Hematopoietic multipotent progenitor cell treated with erythropoietin and hydrocortisone succinate and interleukin-3 and kit ligand, for 4 days (in vitro differentiated cells): ENCODE data around the gene CDH13.
A peak's percentile ranks its signal among the peaks of the same experiment; 100 is the strongest.

Experiments
- DNase-seq: peaks from one replicate; pipeline ENCODE4 v3.0.0-alpha.2; 2015

The CDH13 gene

GRCh38 chr16:83010776-83011720 is 384.3 kb downstream of the CDH13 start:
- no peak for DNase-seq

- no peak for DNase-seq
Observed at GRCh38 chr16:83011939-83012338, 385.2 kb downstream of the CDH13 start.

GRCh38 chr16:83013071-83013470 is 386.3 kb downstream of the CDH13 start:
- no peak for DNase-seq

- DNase-seq = no peak
Observed at GRCh38 chr16:83019963-83020362, 393.2 kb downstream of the CDH13 start.

DNA sequence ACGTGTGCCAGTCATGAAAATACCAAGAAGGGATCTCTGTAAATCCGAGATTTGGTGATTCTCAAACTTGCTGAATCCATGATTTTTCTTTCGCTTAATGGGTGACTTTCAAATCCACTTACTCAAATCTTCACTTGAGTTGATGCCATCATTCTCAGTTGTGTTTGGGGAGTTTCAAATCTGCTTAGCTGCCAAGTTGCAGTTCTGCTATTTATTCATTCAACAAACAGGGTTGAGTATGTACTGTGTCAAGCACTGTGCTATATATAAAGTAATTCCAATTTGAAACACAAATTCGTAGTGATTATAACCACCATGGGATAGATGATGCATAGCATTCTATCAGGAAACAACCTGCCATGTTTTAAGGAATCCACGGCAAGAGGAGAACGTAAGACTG is 394.3 kb downstream of the CDH13 start:
- no peak for DNase-seq

GRCh38 chr16:83021746-83022145 is 395.0 kb downstream of the CDH13 start:
- DNase-seq = no peak

GRCh38 chr16:83023011-83023410 is 396.2 kb downstream of the CDH13 start:
- DNase-seq = no peak

GRCh38 chr16:83023640-83024039 is 396.9 kb downstream of the CDH13 start:
- no peak for DNase-seq

- no peak for DNase-seq
Observed at GRCh38 chr16:83027973-83028372, 401.2 kb downstream of the CDH13 start.

- DNase-seq = no peak
Observed at GRCh38 chr16:83029467-83029866, 402.7 kb downstream of the CDH13 start.

DNA sequence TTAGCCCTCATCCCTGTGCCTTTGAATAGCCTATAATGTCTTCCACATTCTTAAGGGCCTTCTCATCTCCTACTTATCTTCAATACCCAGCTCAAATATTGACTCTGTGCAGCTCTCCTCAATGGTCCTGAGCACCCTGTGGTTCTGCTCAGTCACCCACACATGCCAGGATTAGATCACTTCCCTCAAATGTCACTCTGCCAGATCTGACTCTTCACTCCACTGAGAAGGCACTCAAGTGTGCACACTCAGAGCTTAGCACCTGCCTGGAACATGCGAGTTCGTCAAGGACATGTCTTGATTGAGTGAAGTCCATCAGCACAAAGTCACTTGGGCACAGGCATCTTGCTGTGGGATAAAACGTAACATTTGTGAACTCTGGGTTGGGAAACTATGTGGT is 404.8 kb downstream of the CDH13 start:
- no peak for DNase-seq

GRCh38 chr16:83037102-83037501 is 410.3 kb downstream of the CDH13 start:
- DNase-seq = no peak

DNA sequence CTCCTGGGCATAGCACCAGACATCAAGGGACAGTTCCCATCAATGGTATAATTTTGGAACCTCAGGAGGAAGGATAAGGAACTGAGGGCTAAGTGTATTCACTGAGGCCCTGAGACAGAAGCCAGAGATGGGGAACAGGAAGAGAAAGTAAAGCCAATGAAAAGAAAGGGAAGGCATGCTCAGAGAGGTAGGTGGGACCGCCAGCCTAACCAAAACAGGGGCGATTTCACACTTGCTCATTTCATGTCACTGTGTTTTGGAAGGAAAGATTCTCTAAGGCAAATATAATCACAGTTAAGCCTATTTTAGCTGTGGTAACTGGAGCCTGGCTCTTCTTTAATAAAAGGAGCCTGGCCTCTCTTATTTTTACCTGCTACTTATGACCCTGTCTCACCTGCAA is 411.1 kb downstream of the CDH13 start:
- no peak for DNase-seq

GRCh38 chr16:83040174-83040573 is 413.4 kb downstream of the CDH13 start:
- no peak for DNase-seq

GRCh38 chr16:83044589-83044988 is 417.8 kb downstream of the CDH13 start:
- DNase-seq = no peak

- no peak for DNase-seq
Observed at GRCh38 chr16:83045790-83046189, 419.0 kb downstream of the CDH13 start.

DNA sequence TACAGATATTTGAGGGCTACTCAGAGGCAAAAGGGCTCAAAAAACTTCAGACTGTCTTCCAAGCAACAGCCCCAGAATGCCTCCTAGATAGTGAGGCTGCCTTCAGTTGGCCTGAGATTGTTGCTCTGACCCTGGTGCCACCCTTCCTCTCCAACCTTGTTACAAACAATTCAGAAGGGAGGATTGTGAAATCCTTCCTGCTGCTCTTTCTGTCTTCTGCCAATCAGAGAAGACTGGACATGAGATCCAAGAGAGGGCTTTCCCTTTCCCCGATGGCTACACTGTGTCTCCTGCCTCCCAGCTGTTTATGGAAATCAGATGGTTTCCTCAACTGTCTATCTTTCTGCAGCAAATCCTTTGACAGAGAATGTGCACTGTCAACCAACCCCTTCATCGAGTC is 419.9 kb downstream of the CDH13 start:
- DNase-seq = no peak

- DNase-seq = no peak
Observed at GRCh38 chr16:83051451-83051850, 424.7 kb downstream of the CDH13 start.

DNA sequence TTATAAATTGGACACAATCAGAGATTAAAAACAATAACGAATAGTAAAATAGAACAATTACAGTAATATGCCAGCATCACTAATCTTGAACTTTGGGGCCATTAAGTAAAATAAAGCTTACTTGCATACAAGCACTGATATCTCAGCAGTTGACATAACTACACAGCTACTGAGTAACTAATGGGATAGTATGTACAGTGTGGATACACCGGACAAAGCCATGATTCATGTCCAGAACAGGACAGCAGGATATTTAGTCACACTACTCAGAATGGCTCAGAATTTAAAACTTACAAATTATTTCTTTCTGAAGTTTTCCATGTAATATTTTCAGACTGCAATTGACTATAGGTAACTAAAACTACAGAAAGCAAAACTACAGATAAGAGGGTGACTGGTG is 427.5 kb downstream of the CDH13 start:
- DNase-seq = no peak

DNA sequence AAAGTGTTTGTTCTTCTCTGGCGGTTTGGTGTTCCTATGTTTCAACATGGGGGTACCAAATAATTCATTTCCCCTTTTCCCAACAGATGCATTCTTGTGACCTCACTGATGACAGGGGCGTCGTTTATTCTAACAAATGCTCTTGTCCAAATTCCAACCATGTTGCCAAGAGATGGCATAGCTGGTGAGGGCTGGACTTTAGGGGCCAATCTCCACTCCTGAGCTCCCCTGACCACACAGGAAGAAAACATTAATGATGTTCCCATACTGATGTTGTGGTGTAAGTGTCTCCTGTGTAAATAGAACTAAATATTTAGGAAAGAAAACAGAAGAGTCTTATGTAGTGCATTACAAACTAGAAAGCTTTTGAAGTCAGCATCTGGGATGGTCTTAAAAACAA is 431.6 kb downstream of the CDH13 start:
- no peak for DNase-seq

- no peak for DNase-seq
Observed at GRCh38 chr16:83059237-83059636, 432.5 kb downstream of the CDH13 start.

GRCh38 chr16:83066011-83066410 is 439.2 kb downstream of the CDH13 start:
- DNase-seq = no peak

- DNase-seq = no peak
Observed at GRCh38 chr16:83066881-83067280, 440.1 kb downstream of the CDH13 start.

DNA sequence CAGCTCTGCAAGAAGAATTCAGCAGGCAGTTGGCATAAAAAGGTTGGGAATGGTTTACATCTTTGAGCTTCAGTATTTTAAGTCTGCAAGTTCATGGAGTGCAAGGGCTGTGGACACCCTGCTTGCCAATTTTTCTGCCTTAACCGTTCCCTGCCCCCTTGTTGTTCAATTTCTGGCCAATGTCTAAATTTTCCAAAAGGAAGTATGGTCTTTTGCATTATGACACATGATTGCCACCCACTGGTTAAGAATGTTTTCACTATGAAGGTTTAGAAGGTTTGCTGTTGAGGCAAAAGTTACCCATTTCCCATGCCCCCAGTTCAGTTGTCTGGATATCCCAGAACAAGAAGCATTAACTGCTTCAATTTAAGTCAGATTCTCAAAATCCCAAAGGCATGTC is 441.9 kb downstream of the CDH13 start:
- peak; percentile 4 for DNase-seq
